GM19043 (cell line): ENCODE measurements around the gene KRTAP10-2.
"Not testable (repeated sequence)": the region's sequence is repeated elsewhere in the genome, so short reads cannot be mapped to it uniquely, and the experiment has no call there.

Source experiments
- ATAC-seq: cut with Tn5 transposase; IDR thresholded peaks from one replicate; pipeline ENCODE4 v1.9.1; 2021; ENCODE audit warnings: low read depth; ENCODE audit not compliant: unreplicated experiment

KRTAP10-2 gene

GRCh38 chr21:44583089-44583799, 31.9 kb upstream of the KRTAP10-2 start:
- no peak for ATAC-seq

GRCh38 chr21:44582055-44582454, 30.8 kb upstream of the KRTAP10-2 start:
- ATAC-seq, result no peak

GRCh38 chr21:44581158-44581557, 29.9 kb upstream of the KRTAP10-2 start:
- no peak for ATAC-seq

GRCh38 chr21:44580231-44580821, 29.0 kb upstream of the KRTAP10-2 start, which contains the start of gene KRTAP10-5:
Gene KRTAP10-5 (minus strand): TSS chr21:44580604. CDS start chr21:44580578, 26 bp downstream.
- not testable (repeated sequence) for ATAC-seq

GRCh38 chr21:44579833-44580144, 28.5 kb upstream of the KRTAP10-2 start:
- ATAC-seq, result no peak

- no peak for ATAC-seq
These were observed 27.9 kb upstream of the KRTAP10-2 start for GRCh38 chr21:44579056-44579832.

GRCh38 chr21:44578371-44579055, 27.2 kb upstream of the KRTAP10-2 start:
- no peak for ATAC-seq

- ATAC-seq, result no peak
These were observed 24.7 kb upstream of the KRTAP10-2 start for GRCh38 chr21:44576025-44576420.

GRCh38 chr21:44575307-44576024, 24.2 kb upstream of the KRTAP10-2 start:
- ATAC-seq, result no peak

- no peak for ATAC-seq
These were observed 23.4 kb upstream of the KRTAP10-2 start for GRCh38 chr21:44574457-44575306.

GRCh38 chr21:44573630-44574456, 22.5 kb upstream of the KRTAP10-2 start, which contains the start of gene KRTAP10-4:
Gene KRTAP10-4 (plus strand): TSS chr21:44573729. CDS start chr21:44573759, 30 bp downstream.
- not testable (repeated sequence) for ATAC-seq

GRCh38 chr21:44572959-44573583, 21.8 kb upstream of the KRTAP10-2 start:
- no peak for ATAC-seq

GRCh38 chr21:44571844-44572782, 20.8 kb upstream of the KRTAP10-2 start:
- ATAC-seq, result no peak

GRCh38 chr21:44571296-44571695, 20.0 kb upstream of the KRTAP10-2 start:
- no peak for ATAC-seq

- no peak for ATAC-seq
These were observed 18.7 kb upstream of the KRTAP10-2 start for GRCh38 chr21:44569861-44570517.
